GM19035 (cell line): ENCODE results near the gene TLE4.
"Not testable (repeated sequence)": the region's sequence is repeated elsewhere in the genome, so short reads cannot be mapped to it uniquely, and the experiment has no call there.

ENCODE experiments used
- ATAC-seq: cut with Tn5 transposase; IDR thresholded peaks from one replicate; pipeline ENCODE4 v1.9.1; 2021; ENCODE audit not compliant: unreplicated experiment

The TLE4 gene

GRCh38 chr9:79571309-79572031 lies at the start of gene TLE4:
Gene TLE4 (plus strand): TSS chr9:79571965. CDS start chr9:79572791, 826 bp downstream.
- peak; percentile 85 for ATAC-seq

- ATAC-seq = no peak
Observed at GRCh38 chr9:79522793-79523192, 49.0 kb upstream of the TLE4 start.

- no peak for ATAC-seq
Observed at GRCh38 chr9:79524266-79524665, 47.5 kb upstream of the TLE4 start.

DNA sequence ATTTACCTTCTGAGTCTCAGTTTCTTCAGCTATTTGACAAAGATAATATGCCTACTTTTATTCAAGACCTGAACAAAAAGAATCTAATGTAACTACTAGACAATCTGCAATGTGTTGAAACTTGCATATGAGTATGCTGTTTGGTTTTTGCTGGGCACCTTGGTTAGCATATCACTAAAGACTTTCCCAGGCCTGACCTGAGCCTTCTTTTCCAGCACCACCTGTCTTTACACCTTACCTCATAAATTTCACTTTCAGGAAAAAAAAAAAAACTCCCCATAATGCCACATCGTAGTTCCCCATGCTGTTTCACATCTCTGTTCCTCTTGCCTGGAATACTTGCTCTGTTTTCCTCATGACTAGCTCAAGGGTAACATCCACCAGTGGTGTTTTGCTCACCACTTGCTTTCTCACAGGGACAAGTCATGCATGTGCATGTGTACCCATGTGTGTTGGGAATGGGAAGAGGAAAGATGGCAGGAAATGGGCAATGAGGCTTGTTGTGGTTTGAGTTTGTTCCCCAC lies 45.6 kb upstream of the TLE4 start:
- ATAC-seq = no peak

DNA sequence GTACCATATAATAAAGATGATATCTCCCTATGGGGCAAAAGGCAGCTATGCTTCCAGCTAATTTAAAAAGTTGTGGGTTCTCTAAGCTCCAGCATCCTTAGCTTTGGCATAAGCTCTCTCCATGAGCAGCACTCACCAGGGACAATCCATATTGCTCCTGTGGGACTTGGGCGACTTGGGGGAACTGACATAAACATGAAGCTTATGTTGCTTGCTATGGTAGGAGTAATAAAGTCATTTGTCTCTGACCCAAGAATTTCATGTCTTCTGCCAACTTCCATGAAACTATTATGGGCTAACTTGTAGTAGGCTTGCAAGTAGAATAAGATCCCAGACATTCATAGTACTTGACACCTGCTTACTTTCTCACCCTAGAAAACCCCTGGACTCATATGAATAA lies 36.2 kb upstream of the TLE4 start:
- ATAC-seq = no peak

DNA sequence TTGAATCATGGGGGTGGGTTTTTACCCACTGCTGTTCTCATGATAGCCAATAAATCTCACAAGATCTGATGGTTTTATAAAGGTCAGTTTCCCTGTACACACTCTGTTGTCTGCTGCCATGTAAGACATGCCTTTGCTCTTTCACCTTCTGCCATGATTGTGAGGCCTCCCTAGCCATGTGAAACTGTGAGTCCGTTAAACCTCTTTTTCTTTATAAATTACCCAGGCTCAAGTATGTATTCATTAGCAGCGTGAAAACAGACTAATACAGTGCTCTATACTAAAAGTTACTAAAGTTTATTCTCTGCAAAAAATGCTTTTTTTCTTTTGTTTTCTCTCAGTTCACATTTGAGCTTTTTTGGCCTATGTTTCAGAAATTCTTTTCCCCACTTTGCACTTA lies 33.9 kb upstream of the TLE4 start:
- ATAC-seq = no peak

GRCh38 chr9:79542735-79543620 lies 28.8 kb upstream of the TLE4 start:
- no peak for ATAC-seq

DNA sequence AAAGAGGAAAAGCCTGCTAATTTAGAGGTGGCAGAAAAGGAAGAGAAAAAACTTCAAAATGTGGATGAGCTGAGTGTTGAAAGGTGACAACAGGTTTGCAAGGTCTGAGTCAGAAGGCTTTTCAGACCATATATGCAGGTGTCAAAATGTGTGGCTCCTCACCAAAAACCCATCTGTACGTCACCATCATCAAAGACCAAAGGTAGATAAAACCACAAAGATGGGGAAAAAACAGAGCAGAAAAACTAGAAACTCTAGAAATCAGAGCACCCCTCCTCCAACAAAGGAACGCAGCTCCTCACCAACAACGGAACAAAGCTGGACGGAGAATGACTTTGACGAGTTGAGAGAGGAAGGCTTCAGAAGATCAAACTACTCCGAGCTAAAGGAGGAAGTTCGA lies 27.4 kb upstream of the TLE4 start:
- ATAC-seq = not testable (repeated sequence)

DNA sequence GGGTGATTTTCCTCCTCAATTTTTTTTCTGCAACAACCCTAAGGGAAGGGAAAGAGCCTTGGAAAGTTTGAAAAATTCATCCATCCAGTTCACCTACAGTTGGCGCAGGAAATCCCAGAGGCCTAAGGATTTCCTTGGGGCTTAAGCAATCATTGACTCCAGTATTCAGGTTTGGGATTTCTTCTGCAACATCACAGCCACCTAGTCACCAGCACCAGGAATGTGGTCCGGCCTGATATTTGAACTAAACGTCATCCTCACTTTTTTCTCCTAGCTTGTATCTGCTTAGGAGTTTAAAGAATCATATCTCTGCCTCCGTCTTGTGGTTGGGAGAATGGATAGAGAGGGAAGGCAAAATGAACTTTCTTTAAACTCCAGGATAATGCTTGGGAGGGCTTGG lies 20.2 kb upstream of the TLE4 start:
- ATAC-seq = no peak

- ATAC-seq = no peak
Observed at GRCh38 chr9:79551994-79552393, 19.8 kb upstream of the TLE4 start.

- no peak for ATAC-seq
Observed at GRCh38 chr9:79555474-79556089, 16.2 kb upstream of the TLE4 start.

GRCh38 chr9:79559495-79560181 lies 12.1 kb upstream of the TLE4 start:
- no peak for ATAC-seq

GRCh38 chr9:79562749-79563386 lies 8.9 kb upstream of the TLE4 start:
- no peak for ATAC-seq

DNA sequence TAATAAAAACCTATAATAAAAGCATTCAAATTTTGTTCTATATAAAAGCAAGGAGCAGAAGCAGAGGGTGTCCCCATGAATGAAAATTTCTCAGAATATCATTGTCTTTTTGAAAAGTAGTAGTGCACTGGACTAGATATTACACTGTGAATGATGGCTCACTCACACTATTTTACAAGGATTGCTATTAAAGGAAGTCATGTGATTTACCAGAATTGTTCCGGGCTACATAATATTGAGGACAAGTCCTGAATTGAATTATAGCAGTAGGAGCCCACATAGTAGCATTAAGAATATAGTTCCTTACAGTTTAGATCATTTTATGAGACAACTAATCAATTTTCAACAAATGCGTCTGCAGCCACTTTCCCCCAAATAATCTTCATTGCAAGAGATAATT lies 7.7 kb upstream of the TLE4 start:
- ATAC-seq = no peak

GRCh38 chr9:79565245-79565644 lies 6.5 kb upstream of the TLE4 start:
- ATAC-seq = peak; percentile 86

GRCh38 chr9:79567671-79568098 lies 4.1 kb upstream of the TLE4 start:
- ATAC-seq = no peak

GRCh38 chr9:79568337-79569101 lies 3.2 kb upstream of the TLE4 start:
- no peak for ATAC-seq

- no peak for ATAC-seq
Observed at GRCh38 chr9:79569814-79570447, 1.8 kb upstream of the TLE4 start.
